ENCODE measurements around the gene NCBP1. TPM values are rescaled to one million over a fixed set of nuclear protein-coding genes. Genes with fewer than 3 reads are reported as not detected.
A peak's percentile ranks its signal among the peaks of the same experiment; 100 is the strongest.
"Not testable (repeated sequence)": the region's sequence is repeated elsewhere in the genome, so short reads cannot be mapped to it uniquely, and the experiment has no call there.

Gene NCBP1
- polyA plus RNA-seq, 3 donors = 45.9 to 50.6 (median 46.3) TPM

- DNase-seq (ENCODE audit: low read depth in 3 of 3, low spot score in 2 of 3) = not testable (repeated sequence)
Observed at GRCh38 chr9:97622483-97622882, 11.1 kb upstream of the NCBP1 start.

- no peak for DNase-seq (ENCODE audit: low read depth in 3 of 3, low spot score in 2 of 3)
Observed at GRCh38 chr9:97623946-97624345, 9.7 kb upstream of the NCBP1 start.

GRCh38 chr9:97625620-97626019 is 8.0 kb upstream of the NCBP1 start:
- DNase-seq (ENCODE audit: low read depth in 3 of 3, low spot score in 2 of 3) = no peak

GRCh38 chr9:97627624-97628023 is 6.0 kb upstream of the NCBP1 start:
- no peak for DNase-seq (ENCODE audit: low read depth in 3 of 3, low spot score in 2 of 3)

GRCh38 chr9:97628668-97629067 is 5.0 kb upstream of the NCBP1 start:
- no peak for DNase-seq (ENCODE audit: low read depth in 3 of 3, low spot score in 2 of 3)

GRCh38 chr9:97629156-97629555 is 4.5 kb upstream of the NCBP1 start:
- DNase-seq (ENCODE audit: low read depth in 3 of 3, low spot score in 2 of 3) = no peak

- DNase-seq (ENCODE audit: low read depth in 3 of 3, low spot score in 2 of 3) = no peak
Observed at GRCh38 chr9:97630591-97630990, 3.0 kb upstream of the NCBP1 start.

GRCh38 chr9:97632248-97632984 is 1.2 kb upstream of the NCBP1 start:
- peak; percentile 67 to 89 (median 67) for DNase-seq (ENCODE audit: low read depth in 3 of 3, low spot score in 2 of 3)

GRCh38 chr9:97633859-97634490 is 354 bp downstream of the NCBP1 start:
- DNase-seq (ENCODE audit: low read depth in 3 of 3, low spot score in 2 of 3) = peak in 2 of 3 donors; percentile 6 to 8

- DNase-seq (ENCODE audit: low read depth in 3 of 3, low spot score in 2 of 3) = no peak
Observed at GRCh38 chr9:97635026-97635425, 1.4 kb downstream of the NCBP1 start.

GRCh38 chr9:97636903-97637302 is 3.3 kb downstream of the NCBP1 start:
- DNase-seq (ENCODE audit: low read depth in 3 of 3, low spot score in 2 of 3) = no peak

- DNase-seq (ENCODE audit: low read depth in 3 of 3, low spot score in 2 of 3) = no peak
Observed at GRCh38 chr9:97638666-97639065, 5.0 kb downstream of the NCBP1 start.

- no peak for DNase-seq (ENCODE audit: low read depth in 3 of 3, low spot score in 2 of 3)
Observed at GRCh38 chr9:97640325-97640724, 6.7 kb downstream of the NCBP1 start.

GRCh38 chr9:97645720-97646119 is 12.1 kb downstream of the NCBP1 start:
- DNase-seq (ENCODE audit: low read depth in 3 of 3, low spot score in 2 of 3) = no peak

- DNase-seq (ENCODE audit: low read depth in 3 of 3, low spot score in 2 of 3) = no peak
Observed at GRCh38 chr9:97647996-97648395, 14.4 kb downstream of the NCBP1 start.

- DNase-seq (ENCODE audit: low read depth in 3 of 3, low spot score in 2 of 3) = no peak
Observed at GRCh38 chr9:97651646-97652045, 18.0 kb downstream of the NCBP1 start.

- DNase-seq (ENCODE audit: low read depth in 3 of 3, low spot score in 2 of 3) = no peak
Observed at GRCh38 chr9:97658707-97659106, 25.1 kb downstream of the NCBP1 start.

- no peak for DNase-seq (ENCODE audit: low read depth in 3 of 3, low spot score in 2 of 3)
Observed at GRCh38 chr9:97659771-97660170, 26.1 kb downstream of the NCBP1 start.

GRCh38 chr9:97660340-97660739 is 26.7 kb downstream of the NCBP1 start:
- DNase-seq (ENCODE audit: low read depth in 3 of 3, low spot score in 2 of 3) = no peak

- DNase-seq (ENCODE audit: low read depth in 3 of 3, low spot score in 2 of 3) = no peak
Observed at GRCh38 chr9:97660847-97661246, 27.2 kb downstream of the NCBP1 start.

GRCh38 chr9:97665742-97666141 is 32.1 kb downstream of the NCBP1 start:
- DNase-seq (ENCODE audit: low read depth in 3 of 3, low spot score in 2 of 3) = no peak

- DNase-seq (ENCODE audit: low read depth in 3 of 3, low spot score in 2 of 3) = no peak
Observed at GRCh38 chr9:97666907-97667686, 33.5 kb downstream of the NCBP1 start.

Data from right renal cortex interstitium (tissue), 3 donors.